Bone marrow (tissue), 2 donors: Measurements from ENCODE around the gene PARVB.
"Not testable (repeated sequence)": the region's sequence is repeated elsewhere in the genome, so short reads cannot be mapped to it uniquely, and the experiment has no call there.

Experiments used
- DNase-seq, 2 donors: peaks; one replicate each; lab custom pipeline; 2025; lab: John Stamatoyannopoulos, UW

PARVB gene

GRCh38 chr22:44051961-44052360 is 27.9 kb downstream of the PARVB start:
- DNase-seq, result no peak

DNA sequence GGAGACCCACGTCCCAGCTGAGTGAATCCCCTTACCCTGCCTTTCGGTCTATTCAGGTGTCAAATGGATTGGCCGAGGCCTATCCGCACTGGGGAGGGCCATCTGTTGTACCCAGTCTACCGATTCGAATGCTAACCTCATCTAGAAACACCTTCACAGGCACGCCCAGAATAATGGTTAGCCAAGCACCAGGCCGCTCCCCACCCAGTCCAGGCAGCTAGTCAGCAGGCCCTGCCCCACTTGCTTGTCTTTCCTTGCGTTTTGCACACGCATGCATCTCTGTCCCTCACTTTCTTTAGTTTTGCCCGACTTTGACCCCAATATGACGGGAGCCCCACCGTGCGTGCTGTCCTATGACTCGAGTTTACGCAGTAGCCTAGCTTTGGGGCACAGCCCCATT is 31.7 kb downstream of the PARVB start:
- DNase-seq, result no peak

- not testable (repeated sequence) for DNase-seq
Observed at GRCh38 chr22:44056649-44057048, 32.5 kb downstream of the PARVB start.

DNA sequence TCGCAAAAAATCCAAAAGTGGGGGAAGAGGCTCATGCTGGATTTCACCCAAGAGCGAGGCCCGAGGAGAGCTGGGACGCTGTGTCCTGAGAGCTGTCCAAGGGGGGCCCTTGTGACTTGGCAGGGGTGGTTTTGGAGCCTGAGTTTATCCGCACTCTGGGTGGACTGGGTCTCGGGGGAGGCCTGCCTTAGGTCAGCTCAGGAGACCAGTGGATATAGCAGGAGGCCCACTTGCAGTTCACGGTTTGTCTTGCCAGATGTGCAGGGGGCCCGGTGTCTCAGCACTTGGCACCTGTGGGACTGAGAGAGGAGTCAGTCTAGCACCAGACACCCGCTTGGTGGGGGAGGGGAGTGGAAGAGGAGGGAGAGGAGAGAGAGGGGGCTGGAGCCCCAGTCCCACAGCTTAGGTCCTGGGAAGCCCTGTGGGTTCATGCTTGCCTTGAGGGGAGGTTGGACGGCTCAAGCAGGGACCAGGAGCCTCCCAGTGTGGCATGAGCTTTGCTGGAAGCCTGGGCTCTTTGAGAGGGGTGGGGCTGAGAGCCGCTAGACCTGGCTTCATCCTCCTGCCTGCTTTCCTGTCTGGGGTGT is 33.4 kb downstream of the PARVB start:
- no peak for DNase-seq

DNA sequence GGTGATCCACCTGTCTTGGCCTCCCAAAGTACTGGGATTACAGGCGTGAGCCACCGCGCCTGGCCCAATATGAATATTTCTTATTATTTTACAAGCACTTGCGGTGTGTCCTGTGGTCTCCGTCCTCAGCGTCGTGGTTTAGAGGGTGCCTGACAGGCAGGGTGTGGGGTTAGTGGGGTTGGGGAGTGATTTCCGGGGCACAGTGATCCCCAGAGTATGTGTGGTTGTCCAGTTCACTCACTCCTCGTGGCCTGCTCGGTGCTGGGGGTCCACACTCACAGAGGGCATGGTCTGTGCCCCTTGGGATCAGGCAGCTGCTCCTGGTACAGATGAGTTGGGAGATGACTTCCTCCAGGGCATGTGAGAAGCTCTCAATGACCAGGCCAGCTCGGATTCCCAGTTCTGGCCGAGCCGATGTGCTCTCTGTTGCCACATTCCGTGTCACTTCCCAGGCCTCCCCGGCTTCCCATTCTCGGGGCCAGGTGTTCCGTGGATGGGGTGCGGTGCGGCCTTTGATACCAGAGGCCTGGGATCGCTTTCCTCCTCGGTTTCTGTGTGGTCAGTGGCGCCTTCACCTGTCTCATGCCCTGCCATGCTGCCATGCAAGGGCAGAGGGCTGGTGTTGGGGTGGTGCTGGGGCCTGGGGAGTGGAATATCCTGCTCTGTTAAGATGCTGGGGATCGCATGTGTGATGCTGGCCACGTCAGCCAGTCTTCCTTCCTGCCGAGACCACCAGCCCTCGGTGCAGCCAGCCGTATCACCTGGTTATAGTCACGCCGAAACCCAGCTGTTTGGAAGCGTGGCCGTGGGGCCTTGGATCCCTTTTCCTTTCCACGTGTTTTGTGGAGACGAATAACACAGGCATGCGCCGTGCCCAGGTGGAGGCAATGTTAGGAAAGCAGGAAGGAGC is 39.6 kb downstream of the PARVB start:
- no peak for DNase-seq

- DNase-seq, result no peak
Observed at GRCh38 chr22:44067033-44067432, 42.9 kb downstream of the PARVB start.

DNA sequence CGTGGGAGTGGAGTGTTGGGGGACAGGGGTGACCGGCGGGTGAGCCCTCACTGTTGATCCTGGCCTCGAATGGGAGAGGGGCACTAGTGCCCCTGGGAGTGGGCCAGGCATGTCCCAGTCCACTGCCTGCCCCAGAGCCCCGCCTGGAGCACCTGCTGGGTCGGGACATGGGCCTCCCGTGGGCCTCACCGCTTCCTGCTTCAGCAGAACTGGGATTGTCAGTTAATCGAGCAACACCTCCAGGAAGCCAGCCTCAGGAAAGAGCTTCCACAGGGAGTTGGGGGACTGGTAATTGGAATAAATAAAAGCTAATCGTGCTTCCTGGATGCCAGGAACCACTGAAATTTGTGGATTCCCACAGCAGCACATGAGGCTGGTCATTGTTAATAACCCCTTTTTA is 43.8 kb downstream of the PARVB start:
- no peak for DNase-seq

DNA sequence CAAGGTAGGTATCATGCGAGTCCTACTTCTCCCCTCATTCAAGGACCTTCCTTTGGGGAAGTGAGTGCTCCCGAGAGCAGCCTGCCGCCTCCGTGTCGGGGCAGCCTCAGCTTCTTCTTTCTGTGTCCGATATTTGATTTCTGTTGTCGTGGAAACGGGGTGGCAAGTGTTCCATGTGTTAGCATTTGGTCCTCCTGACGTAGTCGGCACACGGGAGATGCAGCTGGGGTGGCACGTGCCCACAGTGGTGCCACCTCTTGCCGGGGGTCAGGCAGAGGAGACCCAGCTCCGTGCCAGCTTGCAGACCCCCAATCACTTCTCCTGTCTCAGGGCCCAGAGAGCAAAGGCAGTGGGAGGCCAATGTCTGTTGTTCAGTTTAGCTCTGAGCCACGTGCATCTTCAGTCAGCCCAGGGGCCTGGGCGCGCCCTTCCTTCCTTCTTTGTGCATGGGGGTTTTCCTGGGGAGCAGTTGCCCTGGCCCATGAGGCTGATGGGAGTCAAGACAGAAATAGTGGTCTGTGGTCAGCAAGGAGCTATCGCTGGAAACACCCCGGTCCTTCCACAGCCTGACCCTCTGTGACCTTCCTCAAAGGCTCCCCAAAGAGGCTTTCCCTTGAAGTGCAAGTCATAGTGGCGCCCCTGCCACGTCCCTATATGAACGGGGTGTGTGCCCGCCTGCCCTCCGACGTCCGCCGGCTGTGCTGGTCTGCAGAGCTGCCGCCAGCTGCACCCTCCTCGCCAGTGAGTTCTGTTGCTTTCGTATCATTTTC is 44.5 kb downstream of the PARVB start:
- peak; percentile 58 to 72 for DNase-seq

- DNase-seq, result no peak
Observed at GRCh38 chr22:44070029-44070428, 45.9 kb downstream of the PARVB start.

GRCh38 chr22:44071781-44072326 is 47.8 kb downstream of the PARVB start:
- no peak for DNase-seq

- no peak for DNase-seq
Observed at GRCh38 chr22:44074337-44074984, 50.4 kb downstream of the PARVB start.

DNA sequence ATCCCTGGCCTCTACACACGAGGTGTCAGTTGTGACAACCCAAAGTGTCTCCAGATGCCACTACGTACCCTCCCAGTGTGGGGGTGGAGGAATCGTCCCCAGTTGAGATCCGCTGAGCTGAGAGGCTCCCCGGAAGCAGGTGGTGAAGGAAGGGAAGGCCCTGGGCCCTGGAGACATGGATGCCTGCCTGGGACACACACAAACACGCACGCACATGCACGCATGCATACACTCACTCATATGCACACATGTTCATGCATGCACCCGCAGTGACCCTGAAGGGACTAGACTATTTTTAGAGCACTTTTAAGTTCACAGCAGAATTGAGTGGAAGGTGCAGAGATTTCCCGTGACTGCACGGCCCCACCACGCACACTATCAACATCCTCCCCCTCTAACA is 50.9 kb downstream of the PARVB start:
- DNase-seq, result no peak

- no peak for DNase-seq
Observed at GRCh38 chr22:44075670-44076069, 51.6 kb downstream of the PARVB start.

DNA sequence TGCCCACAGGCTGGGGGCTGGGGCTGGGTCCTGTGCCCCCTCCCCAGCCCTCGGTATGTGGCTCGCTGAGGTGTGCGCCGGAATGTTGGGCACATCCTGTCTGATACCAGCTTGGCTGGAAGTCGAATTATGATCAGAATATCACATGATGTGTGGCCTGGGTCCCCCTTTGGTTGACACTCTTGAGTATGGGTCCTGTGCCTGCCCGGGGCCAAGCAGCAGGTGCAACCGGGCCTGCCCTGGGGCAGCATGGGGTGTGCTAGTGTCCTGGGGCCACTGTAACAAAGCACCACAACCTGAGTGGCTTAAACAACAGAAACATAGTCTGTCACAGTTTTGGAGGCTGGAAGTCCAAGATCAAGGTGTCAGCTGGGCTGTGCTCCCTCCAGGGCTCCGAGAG is 52.7 kb downstream of the PARVB start:
- no peak for DNase-seq

GRCh38 chr22:44080936-44081861 is 57.1 kb downstream of the PARVB start:
- peak; percentile 4 to 23 for DNase-seq

- DNase-seq, result no peak
Observed at GRCh38 chr22:44082801-44083200, 58.7 kb downstream of the PARVB start.

DNA sequence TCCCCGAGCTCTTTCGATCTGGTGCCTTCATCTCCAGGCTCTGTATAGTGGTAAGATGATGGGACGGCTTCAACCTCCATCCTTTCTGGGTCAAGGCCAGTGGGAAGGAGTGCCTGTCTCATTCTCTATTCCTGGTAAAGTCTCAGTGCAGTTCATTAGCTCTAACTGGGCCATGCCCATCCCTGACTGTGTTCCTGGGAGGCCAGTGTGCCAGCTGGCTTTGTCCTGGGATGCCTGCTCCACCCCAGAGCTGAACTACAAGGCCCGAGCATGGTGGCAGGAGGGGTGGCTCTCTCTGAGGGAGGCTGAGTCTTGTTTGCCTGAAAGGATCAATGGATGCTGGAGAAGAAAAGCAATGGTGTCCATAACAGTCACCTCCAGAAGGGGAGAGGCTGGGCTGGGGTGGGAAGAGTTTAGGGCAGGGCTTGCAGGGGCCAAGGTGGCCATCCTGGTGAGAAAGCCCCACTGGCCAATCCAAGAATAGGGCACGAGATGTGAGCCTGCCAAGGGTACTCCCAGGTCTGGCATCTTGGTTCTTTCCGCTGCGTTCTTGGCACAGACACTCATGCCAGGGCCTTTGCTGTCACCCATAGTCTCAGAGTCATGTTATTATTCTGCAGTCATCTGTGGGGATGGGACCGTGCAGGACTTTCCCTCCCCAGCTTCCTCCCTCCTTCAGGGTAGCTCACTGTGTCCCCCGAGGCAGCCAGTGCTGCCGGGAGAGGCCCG is 60.1 kb downstream of the PARVB start:
- no peak for DNase-seq

DNA sequence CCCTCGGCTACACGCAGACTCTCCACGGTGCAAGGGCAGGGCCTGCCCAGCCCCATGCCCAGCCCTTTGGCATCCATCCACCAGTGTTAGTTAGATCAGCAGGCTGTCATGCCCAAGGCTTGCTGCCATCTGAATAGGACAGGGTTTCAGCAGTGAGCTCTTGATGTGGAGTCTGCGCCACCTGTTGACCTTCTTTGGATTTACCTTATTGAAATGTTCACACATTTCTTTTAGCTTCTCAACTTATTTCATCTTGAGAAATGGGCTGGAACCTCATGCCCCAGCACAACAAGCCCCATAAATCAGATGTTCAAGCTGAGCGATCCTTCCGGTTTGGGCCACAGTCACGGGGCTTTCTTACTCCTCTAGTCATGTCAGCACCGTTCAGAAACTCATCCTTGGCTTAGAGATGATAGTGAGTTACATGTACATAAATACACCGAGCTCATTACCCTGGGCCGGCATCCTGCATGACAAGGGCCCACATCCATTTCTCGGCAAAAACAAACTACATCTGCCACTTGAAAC is 61.7 kb downstream of the PARVB start:
- peak in 1 of 2 donors; percentile 55 for DNase-seq

- no peak for DNase-seq
Observed at GRCh38 chr22:44086271-44087088, 62.4 kb downstream of the PARVB start.
